IMR-90 (cell line): ENCODE measurements around the gene MTAP. TPM values are rescaled to one million over a fixed set of nuclear protein-coding genes. Genes with fewer than 3 reads are reported as not detected.

Source experiments
- ATAC-seq: fragments of 200-7000 bp; cut with Tn5 transposase; 2 replicates; pipeline ENCODE4 v1.9.1; 2020; ENCODE audit warnings: low read depth, mild to moderate bottlenecking, moderate library complexity
- BruUV-seq: library from RNA; stranded (reverse); fragments of 400-500 nt; replicated peaks from 2 replicates; lab custom pipeline; 2021; lab: Mats Ljungman, UMichigan
- CTCF ChIA-PET: fragments of 300-600 bp; formaldehyde crosslinking; extraction: SDS; loops from one replicate; lab custom pipeline; 2021; ENCODE audit warnings: antibody characterized with exemption; lab: Yijun Ruan, JAX
- POLR2A ChIA-PET: fragments of 300-600 bp; sonication (Branson Sonifier 250); formaldehyde crosslinking; loops from one replicate; lab custom pipeline; 2022; ENCODE audit warnings: antibody characterized with exemption; ENCODE audit not compliant: unreplicated experiment; lab: Charles Lee
- DNase-seq: peaks from one replicate; pipeline ENCODE4 v3.0.0; 2013
- H2AFZ ChIP-seq: replicated peaks from 2 replicates; pipeline ENCODE3; 2013; ENCODE audit warnings: low read length, mild to moderate bottlenecking; ENCODE audit not compliant: poor library complexity
- H2AK5ac ChIP-seq: 2 replicates; pipeline ENCODE4 v1.6.1; 2013; ENCODE audit warnings: low read depth, low read length, inconsistent platforms
- H2AK9ac ChIP-seq: replicated peaks from 2 replicates; pipeline ENCODE3; 2013; ENCODE audit warnings: mild to moderate bottlenecking, low read depth, low read length, moderate library complexity; ENCODE audit not compliant: poor library complexity
- H2BK120ac ChIP-seq: 2 replicates; pipeline ENCODE4 v1.6.1; 2013; ENCODE audit warnings: low read depth, low read length, inconsistent platforms
- H2BK15ac ChIP-seq: 3 replicates; pipeline ENCODE4 v1.6.1; 2013; ENCODE audit warnings: low read depth, low read length, inconsistent platforms
- H2BK20ac ChIP-seq: 2 replicates; pipeline ENCODE4 v1.6.1; 2013; ENCODE audit warnings: low read depth, mild to moderate bottlenecking, inconsistent platforms, low read length, moderate library complexity
- H2BK5ac ChIP-seq: 2 replicates; pipeline ENCODE4 v1.6.1; 2013; ENCODE audit warnings: mild to moderate bottlenecking, low read depth, low read length, inconsistent platforms; ENCODE audit not compliant: poor library complexity, severe bottlenecking
- H3K14ac ChIP-seq: replicated peaks from 2 replicates; pipeline ENCODE4 v1.6.1; 2013; ENCODE audit warnings: low read depth, low read length, inconsistent platforms
- H3K18ac ChIP-seq: 2 replicates; pipeline ENCODE4 v1.6.1; 2013; ENCODE audit warnings: low read depth, low read length, control low read depth
- H3K23ac ChIP-seq: 2 replicates; pipeline ENCODE4 v1.6.1; 2013; ENCODE audit warnings: low read depth, low read length, inconsistent platforms
- H3K27ac ChIP-seq: 2 replicates; pipeline ENCODE4 v1.5.1; 2013; ENCODE audit warnings: mild to moderate bottlenecking, control low read depth, low read length; ENCODE audit not compliant: insufficient read depth
- H3K27me3 ChIP-seq: 2 replicates; pipeline ENCODE4 v1.6.1; 2013; ENCODE audit warnings: low read length; ENCODE audit not compliant: control insufficient read depth, insufficient read depth
- H3K36me3 ChIP-seq: 2 replicates; pipeline ENCODE4 v1.6.1; 2013; ENCODE audit warnings: low read length, mixed read lengths; ENCODE audit not compliant: control insufficient read depth, insufficient read depth
- H3K4ac ChIP-seq: 2 replicates; pipeline ENCODE4 v1.6.1; 2013; ENCODE audit warnings: low read depth, low read length, inconsistent platforms
- H3K4me1 ChIP-seq: 2 replicates; pipeline ENCODE4 v1.6.1; 2013; ENCODE audit warnings: low read length, mixed read lengths; ENCODE audit not compliant: control insufficient read depth, insufficient read depth
- H3K4me2 ChIP-seq: 2 replicates; pipeline ENCODE4 v1.6.1; 2013; ENCODE audit warnings: low read depth, mild to moderate bottlenecking, control low read depth, low read length, moderate library complexity
- H3K4me3 ChIP-seq: 2 replicates; pipeline ENCODE4 v1.5.1; 2013; ENCODE audit warnings: low read depth, mild to moderate bottlenecking, control low read depth, low read length, moderate library complexity; ENCODE audit not compliant: insufficient read depth
- H3K56ac ChIP-seq: 2 replicates; pipeline ENCODE4 v1.6.1; 2013; ENCODE audit warnings: low read length, inconsistent platforms; ENCODE audit not compliant: insufficient read depth; ENCODE audit errors: extremely low read depth
- H3K79me1 ChIP-seq, 2 experiments: 2 replicates each; pipeline ENCODE4 v1.6.1; 2013; ENCODE audit warnings: low read length in 2 of 2, inconsistent platforms in 1 of 2, low read depth in 1 of 2
- H3K9ac ChIP-seq: 2 replicates; pipeline ENCODE4 v1.6.1; 2013; ENCODE audit warnings: low read depth, low read length, control low read depth
- H3K9me1 ChIP-seq: 2 replicates; pipeline ENCODE4 v1.6.1; 2013; ENCODE audit warnings: low read length, inconsistent platforms; ENCODE audit not compliant: insufficient read depth
- H3K9me3 ChIP-seq: 2 replicates; pipeline ENCODE4 v1.6.1; 2013; ENCODE audit warnings: low read length; ENCODE audit not compliant: control insufficient read depth, insufficient read depth
- H4K20me1 ChIP-seq: 2 replicates; pipeline ENCODE4 v1.6.1; 2013; ENCODE audit warnings: low read length, inconsistent platforms; ENCODE audit not compliant: insufficient read depth
- H4K5ac ChIP-seq: 2 replicates; pipeline ENCODE4 v1.6.1; 2013; ENCODE audit warnings: mild to moderate bottlenecking, low read depth, low read length, control low read depth
- H4K8ac ChIP-seq, 2 experiments: 2 replicates each; pipeline ENCODE4 v1.6.1; 2013; ENCODE audit warnings: low read depth in 2 of 2, low read length in 2 of 2, control low read depth in 1 of 2, inconsistent platforms in 1 of 2
- H4K91ac ChIP-seq: 2 replicates; pipeline ENCODE4 v1.6.1; 2013; ENCODE audit warnings: low read depth, low read length, inconsistent platforms; ENCODE audit not compliant: insufficient read depth
- CEBPB ChIP-seq: IDR thresholded peaks from 2 replicates; pipeline ENCODE4 v1.6.1; 2012; ENCODE audit warnings: low read depth, low read length, improper control_type of control experiment
- FOS ChIP-seq: fragments of 150-350 bp; IDR thresholded peaks from 2 replicates; pipeline ENCODE4 v1.6.1; 2016; ENCODE audit warnings: low read depth, low read length
- MAFK ChIP-seq: IDR thresholded peaks from 2 replicates; pipeline ENCODE4 v1.6.1; 2012; ENCODE audit warnings: low read depth, low read length, improper control_type of control experiment
- NFE2L2 ChIP-seq: fragments of 150-350 bp; IDR thresholded peaks from 2 replicates; pipeline ENCODE4 v1.6.1; 2016; ENCODE audit warnings: low read depth, mild to moderate bottlenecking, low read length
- RCOR1 ChIP-seq: IDR thresholded peaks from 2 replicates; pipeline ENCODE4 v1.6.1; 2012; ENCODE audit warnings: mild to moderate bottlenecking, low read length, improper control_type of control experiment; ENCODE audit not compliant: insufficient replicate concordance
- WGBS, 2 experiments: methylation state at CpG; one replicate each; pipeline versions ENCODE4 v1.1.5 to v1.1.7; 2013; ENCODE audit warnings: missing lambda C conversion rate in 2 of 2; ENCODE audit not compliant: insufficient read length in 1 of 2; ENCODE audit errors: extremely low coverage in 2 of 2; 5-methylcytosine and 5-hydroxymethylcytosine counted together
- dilution Hi-C: fragments of 300-500 bp; cut with HindIII; formaldehyde crosslinking; loops from one replicate; pipeline ENCODE4 v1.14.3; 2018; ENCODE audit warnings: low sequenced_read_pairs; ENCODE audit not compliant: unreplicated experiment
- in situ Hi-C: fragments of 300-500 bp; cut with MboI; formaldehyde crosslinking; loops from 3 replicates; pipeline ENCODE4 v1.14.3; 2019; ENCODE audit warnings: low sequenced_read_pairs, inconsistent platforms, mixed read lengths
- intact Hi-C: fragments of 100-400 bp; cut with micrococcal nuclease; formaldehyde crosslinking; loops from 2 replicates; pipeline ENCODE4 v1.10.0; 2022
- polyA plus RNA-seq, 3 experiments: library from polyadenylated mRNA; depleted of rRNA; stranded (reverse); fragments of >200 nt; gene quantifications; 2 replicates each; pipeline ENCODE4 v1.2.3, GENCODE V29; 2012; ENCODE audit warnings: low replicate concordance in 1 of 3
- total RNA-seq: library from RNA; depleted of rRNA; stranded (reverse); fragments of >200 nt; gene quantifications from 2 replicates; pipeline ENCODE4 v1.2.3, GENCODE V29; 2012

MTAP gene
- total and polyA plus RNA-seq, 2 of the 4 experiments (the other 2 are of a cell fraction) = 15.7 to 50.9 TPM

DNA sequence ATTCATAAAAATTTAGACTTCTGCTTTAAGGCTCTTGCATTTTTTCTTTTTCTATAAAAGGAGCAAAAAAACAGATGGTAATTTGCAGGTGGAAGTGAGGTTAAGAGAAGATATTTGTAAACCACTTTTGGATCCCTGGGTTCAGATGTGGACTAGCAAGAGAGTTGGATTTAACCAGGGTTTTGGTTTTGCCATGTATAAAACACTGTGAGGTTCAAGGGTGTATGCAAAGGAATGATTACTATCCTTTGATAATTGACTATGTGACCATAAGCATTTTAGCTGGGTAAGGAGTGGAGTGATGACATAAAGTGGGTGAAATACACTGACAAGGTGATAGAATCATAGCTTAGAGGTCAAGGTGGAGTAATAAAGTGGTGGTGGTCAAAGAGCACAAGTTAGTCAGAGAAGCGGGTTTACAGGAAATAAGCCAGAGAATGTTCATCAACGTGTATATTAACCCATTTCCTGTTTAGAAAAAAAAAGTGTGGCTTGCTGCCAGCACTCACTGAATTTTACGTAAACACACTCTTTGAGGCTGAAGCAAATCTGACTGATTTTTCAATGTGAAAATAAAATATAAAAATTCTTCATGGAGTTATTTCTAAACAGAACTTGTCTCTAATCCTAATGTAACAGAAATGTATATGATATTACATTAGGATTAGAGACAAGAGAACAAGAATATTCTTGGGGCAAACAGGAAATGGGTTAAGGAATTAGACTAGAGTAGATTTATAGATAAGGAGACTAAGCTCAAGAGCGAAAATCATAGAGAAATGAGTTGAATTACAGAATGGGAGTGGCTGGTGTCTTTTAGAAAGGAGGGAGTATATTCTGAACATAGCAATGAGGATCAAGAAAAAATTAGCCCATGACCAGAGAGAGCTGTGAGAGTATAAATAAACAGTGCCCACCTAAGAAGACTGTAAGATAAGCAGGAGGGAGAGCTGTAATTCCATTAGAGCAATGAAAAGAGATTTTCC lies 117.2 kb downstream of the MTAP start:
- peaks cover 6% of the 10 kb centered on the region; the same call in 1 of the 2 replicates for H3K4me1 ChIP-seq
- H3K27me3 ChIP-seq = no peaks in the 10 kb centered on the region
- ATAC-seq = peak; percentile 70
- no peaks in the 10 kb centered on the region for H3K9me3 ChIP-seq
- H3K9ac ChIP-seq = no peak overlapping the region
- H2BK20ac ChIP-seq = no peak overlapping the region
- H3K56ac ChIP-seq = no peak overlapping the region
- peak overlapping the region; percentile 59 for H2BK5ac ChIP-seq
- no peak overlapping the region for H4K91ac ChIP-seq
- TF ChIP-seq RCOR1 = no peak
- peak; percentile 48; the same call in 1 of the 2 replicates for TF ChIP-seq CEBPB
- TF ChIP-seq NFE2L2 = no peak
- no peak for TF ChIP-seq FOS
- TF ChIP-seq MAFK = no peak
- no TSS peak for BruUV-seq
- CTCF ChIA-PET = no interaction called here
- H2AK9ac ChIP-seq = no peak overlapping the region
- no peaks in the 10 kb centered on the region for H3K79me1 ChIP-seq
- POLR2A ChIA-PET = no interaction called here
- DNase-seq = peak; percentile 88
- in situ Hi-C loops = no loop called here
- H2BK15ac ChIP-seq = no peak overlapping the region
- no peaks in the 10 kb centered on the region for H3K9me1 ChIP-seq
- no peaks in the 10 kb centered on the region for H4K20me1 ChIP-seq
- no peak overlapping the region for H2AK5ac ChIP-seq
- H3K14ac ChIP-seq = no peak overlapping the region
- H3K23ac ChIP-seq = no peak overlapping the region
- peak overlapping the region; percentile 31; the same call in 1 of the 2 replicates for H3K18ac ChIP-seq
- no peak overlapping the region for H2AFZ ChIP-seq
- H3K4ac ChIP-seq = no peak overlapping the region
- H4K5ac ChIP-seq = 0 out of 2 replicates have a peak overlapping the region, but pooled peaks have one; percentile 26
- WGBS, 2 experiments = 17% methylated on average over 1 of the region's 4 CpGs; no CpG with 5 or more reads in 1 of the 2 experiments
- H3K36me3 ChIP-seq = no peaks in the 10 kb centered on the region
- H4K8ac ChIP-seq = no peak overlapping the region
- dilution Hi-C loops = no loop called here
- H3K4me2 ChIP-seq = peak overlapping the region; percentile 64; the same call in 1 of the 2 replicates
- no peak overlapping the region for H3K27ac ChIP-seq
- peak overlapping the region; percentile 16; the same call in 1 of the 2 replicates for H2BK120ac ChIP-seq
- no peak overlapping the region for H3K4me3 ChIP-seq
- intact Hi-C loops = no loop called here
